HEK293T (cell line): ENCODE results near the gene EHBP1.

Experiments used
- CTCF ChIA-PET: fragments of 350-600 bp; formaldehyde crosslinking; extraction: SDS; loops from one replicate; lab custom pipeline; 2021; ENCODE audit warnings: antibody characterized with exemption, inconsistent platforms; lab: Yijun Ruan, JAX
- POLR2A ChIA-PET: fragments of 350-600 bp; formaldehyde crosslinking; extraction: SDS; loops from one replicate; lab custom pipeline; 2020; ENCODE audit warnings: antibody characterized with exemption, inconsistent platforms; lab: Yijun Ruan, JAX
- DNase-seq: peaks from one replicate; pipeline ENCODE4 v3.0.0; 2012; ENCODE audit warnings: mixed read lengths; ENCODE audit errors: extremely low spot score
- ARNT ChIP-seq: fragments of 450-650 bp; IDR thresholded peaks from 2 replicates; pipeline ENCODE4 v1.6.1; 2017; ENCODE audit warnings: mild to moderate bottlenecking
- BHLHE40 ChIP-seq: fragments of 450-650 bp; IDR thresholded peaks from 2 replicates; pipeline ENCODE4 v1.6.1; 2016; ENCODE audit warnings: mild to moderate bottlenecking, moderate library complexity, borderline replicate concordance
- CTBP1 ChIP-seq: fragments of 450-650 bp; IDR thresholded peaks from 2 replicates; pipeline ENCODE4 v1.6.1; 2016; ENCODE audit warnings: borderline replicate concordance
- ELF4 ChIP-seq: fragments of 450-650 bp; IDR thresholded peaks from 2 replicates; pipeline ENCODE4 v1.6.1; 2017; ENCODE audit warnings: antibody characterized with exemption
- FOXA1 ChIP-seq: fragments of 450-650 bp; IDR thresholded peaks from 2 replicates; pipeline ENCODE4 v1.6.1; 2016; ENCODE audit warnings: mild to moderate bottlenecking
- FOXK2 ChIP-seq: fragments of 450-650 bp; IDR thresholded peaks from 2 replicates; pipeline ENCODE4 v1.6.1; 2016; ENCODE audit warnings: mild to moderate bottlenecking
- FOXM1 ChIP-seq: fragments of 450-650 bp; IDR thresholded peaks from 2 replicates; pipeline ENCODE4 v1.6.1; 2017; ENCODE audit warnings: mild to moderate bottlenecking, borderline replicate concordance
- HDGF ChIP-seq: fragments of 450-650 bp; IDR thresholded peaks from 2 replicates; pipeline ENCODE4 v1.6.1; 2017; ENCODE audit warnings: antibody characterized with exemption, borderline replicate concordance
- L3MBTL2 ChIP-seq: fragments of 450-650 bp; conservative IDR thresholded peaks from 2 replicates; pipeline ENCODE4 v1.6.1; 2016; ENCODE audit warnings: mild to moderate bottlenecking
- LEF1 ChIP-seq: fragments of 450-650 bp; IDR thresholded peaks from 2 replicates; pipeline ENCODE4 v1.6.1; 2017; ENCODE audit warnings: mild to moderate bottlenecking, borderline replicate concordance
- NFRKB ChIP-seq: fragments of 450-650 bp; IDR thresholded peaks from 2 replicates; pipeline ENCODE4 v1.6.1; 2016; ENCODE audit warnings: mild to moderate bottlenecking, moderate library complexity
- SP1 ChIP-seq: fragments of 450-650 bp; IDR thresholded peaks from 2 replicates; pipeline ENCODE4 v1.6.1; 2017
- SUZ12 ChIP-seq: fragments of 450-650 bp; IDR thresholded peaks from 2 replicates; pipeline ENCODE4 v1.6.1; 2016; ENCODE audit warnings: mild to moderate bottlenecking
- TARDBP ChIP-seq: fragments of 450-650 bp; IDR thresholded peaks from 2 replicates; pipeline ENCODE4 v1.6.1; 2016
- ZNF384 ChIP-seq: fragments of 450-650 bp; IDR thresholded peaks from 2 replicates; pipeline ENCODE4 v1.6.1; 2016
- TF ChIP-seq, protein P1 (sequence below): fragments of 450-650 bp; IDR thresholded peaks from 2 replicates; pipeline ENCODE4 v1.6.1; 2016

EHBP1 gene

DNA sequence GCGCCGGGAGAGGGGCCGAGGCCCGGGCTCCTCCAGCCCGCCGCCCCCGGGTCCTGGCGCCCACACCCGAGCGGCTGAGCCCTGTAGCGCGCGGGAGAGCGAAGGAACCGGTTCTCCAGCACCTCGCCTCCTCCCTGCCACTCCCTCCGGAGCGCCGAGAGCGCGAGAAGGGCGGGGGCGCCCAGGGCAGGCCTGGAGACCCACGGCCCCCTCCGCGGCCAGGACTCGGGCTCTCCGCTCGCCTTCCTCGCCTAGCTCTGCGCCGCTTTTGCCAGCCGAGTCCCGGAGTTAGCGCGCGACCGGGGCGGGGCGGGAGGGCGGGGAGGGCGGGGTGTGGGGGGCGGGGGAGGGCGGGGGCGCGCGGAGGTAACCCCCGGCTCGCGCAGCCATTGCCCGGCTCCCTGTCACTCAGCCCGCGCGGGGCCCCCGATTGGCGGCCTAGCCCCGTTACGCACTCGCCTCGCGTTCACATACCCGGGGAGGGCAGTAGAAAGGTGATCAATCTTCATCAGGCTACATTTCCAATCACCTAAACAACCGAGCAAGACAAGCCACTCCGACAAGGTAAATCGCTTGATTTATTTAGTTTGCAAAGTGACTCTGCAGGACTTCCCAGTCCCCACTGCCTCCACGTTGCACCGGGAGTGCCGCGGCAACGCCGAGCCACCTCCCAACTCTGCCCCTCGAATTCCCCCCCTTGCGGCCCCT lies 345.0 kb downstream of the EHBP1 start, which contains the start of gene OTX1:
Gene OTX1 (plus strand): TSS at position 497 of the 708 bp plus-strand sequence. CDS start 2,161 bp downstream, outside the sequence.
- ChIA-PET CTCF (no interaction called here), POLR2A (interaction anchor here (1.0 kb wide), 1 partner anchor 9 kb away, joined by 3 read pairs; no protein-coding TSS in a partner anchor)

GRCh38 chr2:63051042-63051794 lies 345.7 kb downstream of the EHBP1 start:
- POLR2A ChIA-PET = interaction anchor here (0.6 to 1.0 kb wide), 2 partner anchors 10 to 1081 kb away, joined by 3 read pairs; no protein-coding TSS in a partner anchor
- CTCF ChIA-PET = no interaction called here
- TF ChIP-seq CTBP1 = no peak
- peak; percentile 85; the same call in 1 of the 2 replicates for TF ChIP-seq L3MBTL2
- peak; percentile 25 for DNase-seq

More for the DNA sequence above, 345.0 kb downstream of the EHBP1 start, which contains the start of gene OTX1:
- TF ChIP-seq ZNF384 (no peak), SUZ12 (no peak), ARNT (no peak), LEF1 (0 out of 2 replicates have a peak, but pooled peaks have one; percentile 38), BHLHE40 (no peak), SP1 (no peak), FOXM1 (no peak), CTBP1 (peak; percentile 6; the same call in 1 of the 2 replicates), ELF4 (no peak)
- TF ChIP-seq, protein P1, sequence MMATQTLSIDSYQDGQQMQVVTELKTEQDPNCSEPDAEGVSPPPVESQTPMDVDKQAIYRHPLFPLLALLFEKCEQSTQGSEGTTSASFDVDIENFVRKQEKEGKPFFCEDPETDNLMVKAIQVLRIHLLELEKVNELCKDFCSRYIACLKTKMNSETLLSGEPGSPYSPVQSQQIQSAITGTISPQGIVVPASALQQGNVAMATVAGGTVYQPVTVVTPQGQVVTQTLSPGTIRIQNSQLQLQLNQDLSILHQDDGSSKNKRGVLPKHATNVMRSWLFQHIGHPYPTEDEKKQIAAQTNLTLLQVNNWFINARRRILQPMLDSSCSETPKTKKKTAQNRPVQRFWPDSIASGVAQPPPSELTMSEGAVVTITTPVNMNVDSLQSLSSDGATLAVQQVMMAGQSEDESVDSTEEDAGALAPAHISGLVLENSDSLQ = peak; percentile 98
- DNase-seq = peak; percentile 92

- ChIA-PET POLR2A (interaction anchor here (0.6 kb wide), 1 partner anchor 1082 kb away, joined by 3 read pairs; no protein-coding TSS in a partner anchor), CTCF (no interaction called here)
- DNase-seq = no peak
- TF ChIP-seq FOXA1 (no peak), SUZ12 (no peak), FOXK2 (no peak), CTBP1 (no peak), HDGF (no peak), NFRKB (no peak), L3MBTL2 (no peak), SP1 (no peak)
- TF ChIP-seq, protein P1 = no peak
These were observed 346.4 kb downstream of the EHBP1 start for GRCh38 chr2:63051795-63052333.

GRCh38 chr2:63052411-63053080 lies 347.0 kb downstream of the EHBP1 start:
- no peak for DNase-seq
- TF ChIP-seq SUZ12 = no peak
- TF ChIP-seq HDGF = no peak
- TF ChIP-seq LEF1 = no peak
- TF ChIP-seq FOXA1 = no peak
- no peak for TF ChIP-seq NFRKB
- no peak for TF ChIP-seq SP1
- no peak for TF ChIP-seq TARDBP
- TF ChIP-seq, protein P1 = no peak
- no peak for TF ChIP-seq BHLHE40
- TF ChIP-seq CTBP1 = no peak
- TF ChIP-seq L3MBTL2 = no peak
- TF ChIP-seq ZNF384 = no peak
- TF ChIP-seq FOXK2 = no peak
- TF ChIP-seq FOXM1 = no peak
- TF ChIP-seq ELF4 = no peak
- no peak for TF ChIP-seq ARNT
- POLR2A ChIA-PET = no interaction called here
- CTCF ChIA-PET = no interaction called here

- DNase-seq = no peak
- ChIA-PET CTCF (no interaction called here), POLR2A (no interaction called here)
- TF ChIP-seq SUZ12 = no peak
- TF ChIP-seq FOXA1 = no peak
- no peak for TF ChIP-seq ZNF384
- no peak for TF ChIP-seq BHLHE40
- TF ChIP-seq L3MBTL2 = no peak
These were observed 347.8 kb downstream of the EHBP1 start for GRCh38 chr2:63053081-63053888.
